Adipocyte (in vitro differentiated cells): Measurements from ENCODE around the gene SLC2A9.
A peak's percentile ranks its signal among the peaks of the same experiment; 100 is the strongest.

Source experiments
- DNase-seq: peaks from one replicate; pipeline ENCODE4 v3.0.0-alpha.2; 2015; ENCODE audit warnings: low read depth
- H3K27me3 ChIP-seq: replicated peaks from 2 replicates; pipeline ENCODE4 v1.7.0; 2013; ENCODE audit warnings: mild to moderate bottlenecking, low read length, moderate library complexity; ENCODE audit not compliant: control insufficient read depth, insufficient read depth
- H3K36me3 ChIP-seq: 2 replicates; pipeline ENCODE4 v1.7.0; 2013; ENCODE audit warnings: low read length, mild to moderate bottlenecking, moderate library complexity; ENCODE audit not compliant: control insufficient read depth, insufficient read depth, severe bottlenecking
- H3K4me1 ChIP-seq: 2 replicates; pipeline ENCODE4 v1.7.0; 2013; ENCODE audit warnings: mild to moderate bottlenecking, low read length, moderate library complexity; ENCODE audit not compliant: control insufficient read depth, insufficient read depth
- H3K4me3 ChIP-seq: 2 replicates; pipeline ENCODE4 v1.7.0; 2013; ENCODE audit warnings: mild to moderate bottlenecking, low read length, moderate library complexity
- H3K9ac ChIP-seq: 2 replicates; pipeline ENCODE4 v1.7.0; 2013; ENCODE audit warnings: mild to moderate bottlenecking, low read length, moderate library complexity
- H3K9me3 ChIP-seq: 2 replicates; pipeline ENCODE4 v1.7.0; 2013; ENCODE audit warnings: mild to moderate bottlenecking, low read length, moderate library complexity; ENCODE audit not compliant: control insufficient read depth

Gene SLC2A9

GRCh38 chr4:10040049-10040892 lies 19.0 kb upstream of the SLC2A9 start:
- H3K4me3 ChIP-seq: no peak overlapping the region

GRCh38 chr4:10036807-10037342 lies 15.6 kb upstream of the SLC2A9 start:
- Histone ChIP-seq H3K9ac (no peak overlapping the region), H3K9me3 (no peaks in the 10 kb centered on the region), H3K36me3 (no peaks in the 10 kb centered on the region), H3K4me3 (no peak overlapping the region), H3K4me1 (peaks cover 22% of the 10 kb centered on the region), H3K27me3 (peaks cover 4% of the 10 kb centered on the region)
- no peak for DNase-seq

More at GRCh38 chr4:10040049-10040892, 19.0 kb upstream of the SLC2A9 start:
- Histone ChIP-seq H3K4me1 (no peaks in the 10 kb centered on the region), H3K27me3 (peaks cover 4% of the 10 kb centered on the region), H3K9me3 (peaks cover 17% of the 10 kb centered on the region), H3K9ac (no peak overlapping the region), H3K36me3 (no peaks in the 10 kb centered on the region)
- no peak for DNase-seq

GRCh38 chr4:10035130-10035529 lies 13.8 kb upstream of the SLC2A9 start:
- Histone ChIP-seq H3K4me3 (no peak overlapping the region), H3K4me1 (peaks cover 28% of the 10 kb centered on the region), H3K9ac (no peak overlapping the region), H3K27me3 (peaks cover 4% of the 10 kb centered on the region), H3K9me3 (no peaks in the 10 kb centered on the region), H3K36me3 (no peaks in the 10 kb centered on the region)
- no peak for DNase-seq

GRCh38 chr4:10034612-10035104 lies 13.4 kb upstream of the SLC2A9 start:
- no peak for DNase-seq
- Histone ChIP-seq H3K9me3 (no peaks in the 10 kb centered on the region), H3K4me1 (peaks cover 28% of the 10 kb centered on the region), H3K36me3 (no peaks in the 10 kb centered on the region), H3K27me3 (peaks cover 4% of the 10 kb centered on the region), H3K9ac (no peak overlapping the region), H3K4me3 (no peak overlapping the region)

GRCh38 chr4:10034136-10034535 lies 12.8 kb upstream of the SLC2A9 start:
- no peak for DNase-seq
- Histone ChIP-seq H3K27me3 (no peaks in the 10 kb centered on the region), H3K9me3 (no peaks in the 10 kb centered on the region), H3K4me3 (no peak overlapping the region), H3K4me1 (peaks cover 29% of the 10 kb centered on the region), H3K9ac (no peak overlapping the region), H3K36me3 (no peaks in the 10 kb centered on the region)

GRCh38 chr4:10033191-10033881 lies 12.0 kb upstream of the SLC2A9 start:
- H3K4me1 ChIP-seq: peaks cover 35% of the 10 kb centered on the region
- DNase-seq: no peak
- no peaks in the 10 kb centered on the region for H3K27me3 ChIP-seq
- no peaks in the 10 kb centered on the region for H3K36me3 ChIP-seq
- no peak overlapping the region for H3K9ac ChIP-seq
- peak overlapping the region; percentile 3 for H3K4me3 ChIP-seq
- no peaks in the 10 kb centered on the region for H3K9me3 ChIP-seq

GRCh38 chr4:10032625-10033024 lies 11.3 kb upstream of the SLC2A9 start:
- Histone ChIP-seq H3K4me1 (peaks cover 35% of the 10 kb centered on the region), H3K36me3 (no peaks in the 10 kb centered on the region), H3K9me3 (no peaks in the 10 kb centered on the region), H3K9ac (no peak overlapping the region), H3K4me3 (no peak overlapping the region), H3K27me3 (no peaks in the 10 kb centered on the region)
- no peak for DNase-seq

GRCh38 chr4:10031668-10032590 lies 10.6 kb upstream of the SLC2A9 start:
- Histone ChIP-seq H3K4me3 (no peak overlapping the region), H3K4me1 (peaks cover 35% of the 10 kb centered on the region), H3K9me3 (no peaks in the 10 kb centered on the region), H3K36me3 (no peaks in the 10 kb centered on the region), H3K9ac (no peak overlapping the region), H3K27me3 (no peaks in the 10 kb centered on the region)
- DNase-seq: no peak

GRCh38 chr4:10030972-10031667 lies 9.8 kb upstream of the SLC2A9 start:
- Histone ChIP-seq H3K9me3 (no peaks in the 10 kb centered on the region), H3K27me3 (no peaks in the 10 kb centered on the region), H3K9ac (no peak overlapping the region), H3K4me1 (peaks cover 35% of the 10 kb centered on the region), H3K4me3 (no peak overlapping the region), H3K36me3 (no peaks in the 10 kb centered on the region)
- DNase-seq: no peak

- no peak overlapping the region for H3K9ac ChIP-seq
- no peaks in the 10 kb centered on the region for H3K36me3 ChIP-seq
- DNase-seq: no peak
- no peaks in the 10 kb centered on the region for H3K9me3 ChIP-seq
- peaks cover 34% of the 10 kb centered on the region for H3K4me1 ChIP-seq
- no peak overlapping the region for H3K4me3 ChIP-seq
- H3K27me3 ChIP-seq: peaks cover 7% of the 10 kb centered on the region
These were observed 8.1 kb upstream of the SLC2A9 start for GRCh38 chr4:10029403-10029802.
